Measurements from ENCODE around the gene KCTD17.
A peak's percentile ranks its signal among the peaks of the same experiment; 100 is the strongest.

The KCTD17 gene

GRCh38 chr22:37079158-37079557 is 27.6 kb downstream of the KCTD17 start:
- no peak for DNase-seq (ENCODE audit: low read depth in 2 of 2)

GRCh38 chr22:37079668-37080171 is 28.2 kb downstream of the KCTD17 start:
- peak; percentile 67 to 75 for DNase-seq (ENCODE audit: low read depth in 2 of 2)

DNA sequence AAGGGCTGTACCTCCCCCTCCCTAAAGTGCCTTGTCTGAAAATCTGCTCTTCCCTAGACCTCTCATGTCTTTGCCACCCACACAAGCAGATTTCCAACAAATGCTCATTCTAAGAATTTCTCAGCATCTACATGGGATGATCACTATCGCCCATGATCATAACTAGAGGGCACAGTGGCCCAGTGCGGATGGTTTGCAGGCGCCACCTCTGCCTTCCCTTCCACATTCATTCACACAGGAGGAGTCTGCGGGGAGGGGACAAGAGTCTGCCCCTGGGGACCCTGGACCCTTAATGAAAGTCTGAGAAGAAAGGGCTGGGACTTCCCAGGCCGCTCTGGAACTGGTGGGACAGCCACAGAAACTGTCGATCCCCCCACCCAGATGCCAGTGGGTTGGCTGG is 28.9 kb downstream of the KCTD17 start:
- DNase-seq (ENCODE audit: low read depth in 2 of 2): no peak

- DNase-seq (ENCODE audit: low read depth in 2 of 2): no peak
Measured at GRCh38 chr22:37080838-37081237, 29.3 kb downstream of the KCTD17 start.

- no peak for DNase-seq (ENCODE audit: low read depth in 2 of 2)
Measured at GRCh38 chr22:37082251-37082873, 30.8 kb downstream of the KCTD17 start.

GRCh38 chr22:37083914-37084313 is 32.4 kb downstream of the KCTD17 start:
- DNase-seq (ENCODE audit: low read depth in 2 of 2): no peak

- DNase-seq (ENCODE audit: low read depth in 2 of 2): no peak
Measured at GRCh38 chr22:37084385-37084784, 32.8 kb downstream of the KCTD17 start.

GRCh38 chr22:37086184-37086583 is 34.6 kb downstream of the KCTD17 start:
- DNase-seq (ENCODE audit: low read depth in 2 of 2): no peak

DNA sequence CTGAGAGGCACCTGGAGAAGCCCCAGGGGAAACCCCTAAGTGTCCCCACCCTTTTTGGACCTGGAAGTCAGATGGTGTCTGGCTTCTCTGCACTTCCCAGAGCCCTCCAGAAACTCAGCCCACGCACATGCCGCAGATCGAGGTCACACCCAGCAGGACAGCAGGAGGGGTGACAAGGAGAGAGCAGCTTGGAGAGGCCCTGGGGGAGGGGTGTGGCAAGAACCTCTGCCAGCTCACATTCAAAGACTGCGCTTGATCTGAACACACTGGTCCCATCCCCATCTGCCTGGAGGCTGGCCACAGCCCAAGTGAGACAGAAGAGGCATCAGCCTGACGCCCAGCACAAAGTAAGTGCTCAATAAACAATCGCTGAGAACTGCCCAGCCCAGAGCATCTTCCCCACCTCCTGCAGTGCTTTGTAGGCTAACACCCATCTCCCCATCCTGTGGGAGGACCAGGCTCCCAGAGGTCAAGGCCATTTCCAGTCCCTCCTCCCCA is 36.6 kb downstream of the KCTD17 start:
- no peak for DNase-seq (ENCODE audit: low read depth in 2 of 2)

DNA sequence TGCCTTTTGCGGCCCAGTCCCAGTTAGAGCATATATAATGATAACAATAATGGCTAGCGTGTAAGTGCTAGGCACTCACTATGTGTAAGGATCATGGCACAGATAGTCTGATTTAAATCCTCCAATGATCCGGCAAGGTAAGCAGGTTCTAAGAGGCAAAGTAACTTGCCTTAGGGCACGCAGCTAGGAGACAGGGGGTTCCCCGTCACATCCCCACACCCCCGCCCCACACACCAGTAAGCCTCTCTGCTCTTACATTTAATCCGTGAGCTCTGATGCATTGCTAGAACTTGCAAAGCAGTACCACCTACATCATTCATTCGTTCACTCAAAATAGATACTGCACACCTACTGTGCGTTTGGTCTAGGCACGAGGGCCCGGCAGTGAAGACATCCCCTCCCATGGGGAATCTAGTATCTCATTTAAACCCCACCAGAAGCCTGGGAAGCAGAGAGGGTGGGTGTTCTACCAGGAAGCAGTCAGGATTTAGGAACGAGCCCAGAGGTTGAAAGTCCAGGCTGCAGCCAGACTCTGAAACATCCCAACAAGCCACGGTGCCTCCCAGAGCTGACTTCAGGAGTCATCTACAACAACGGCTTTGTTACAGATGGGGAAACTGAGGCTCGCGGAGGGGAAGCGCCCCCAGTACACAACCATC is 37.3 kb downstream of the KCTD17 start:
- DNase-seq (ENCODE audit: low read depth in 2 of 2): no peak

DNA sequence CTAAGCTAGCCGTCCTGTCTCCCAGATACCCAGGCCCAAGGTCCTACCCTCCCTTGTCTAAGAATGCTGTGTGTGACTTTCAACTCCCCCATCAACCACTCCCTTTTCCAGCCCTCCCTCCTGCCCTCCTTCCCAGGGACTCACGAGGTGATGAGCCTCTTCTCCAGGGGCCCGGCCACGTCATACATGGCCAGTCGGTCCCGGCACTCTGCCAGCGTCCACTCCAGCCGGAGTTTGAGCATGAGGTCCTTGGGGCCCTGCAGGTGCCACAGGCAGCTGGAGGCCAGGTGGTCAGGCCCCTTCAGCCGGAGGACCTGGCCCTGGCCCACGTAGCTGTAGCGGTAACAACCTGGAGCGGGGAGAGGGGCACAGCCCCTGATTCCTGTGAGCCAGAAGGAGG is 37.9 kb downstream of the KCTD17 start:
- DNase-seq (ENCODE audit: low read depth in 2 of 2): no peak

- no peak for DNase-seq (ENCODE audit: low read depth in 2 of 2)
Measured at GRCh38 chr22:37090920-37091695, 39.6 kb downstream of the KCTD17 start.

DNA sequence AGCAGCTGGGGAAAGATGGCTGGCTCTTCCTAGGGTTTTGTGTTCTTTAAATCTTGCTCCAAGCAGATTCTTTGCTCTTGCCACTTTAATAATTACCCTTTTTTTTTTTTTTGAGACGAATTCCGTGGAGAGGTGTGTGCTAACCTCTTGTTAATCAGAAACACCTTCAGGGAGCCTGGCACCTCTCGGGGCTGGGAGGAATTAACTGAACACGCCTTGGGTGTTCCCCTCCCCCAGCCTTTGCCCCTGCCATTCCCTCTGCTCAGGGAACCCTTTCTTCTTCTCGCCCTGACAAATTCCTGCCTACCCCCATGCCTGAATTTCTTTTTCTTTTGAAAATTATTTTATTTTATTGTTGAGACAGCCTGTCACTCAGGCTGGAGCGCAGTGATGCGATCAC is 40.5 kb downstream of the KCTD17 start:
- DNase-seq (ENCODE audit: low read depth in 2 of 2): no peak

DNA sequence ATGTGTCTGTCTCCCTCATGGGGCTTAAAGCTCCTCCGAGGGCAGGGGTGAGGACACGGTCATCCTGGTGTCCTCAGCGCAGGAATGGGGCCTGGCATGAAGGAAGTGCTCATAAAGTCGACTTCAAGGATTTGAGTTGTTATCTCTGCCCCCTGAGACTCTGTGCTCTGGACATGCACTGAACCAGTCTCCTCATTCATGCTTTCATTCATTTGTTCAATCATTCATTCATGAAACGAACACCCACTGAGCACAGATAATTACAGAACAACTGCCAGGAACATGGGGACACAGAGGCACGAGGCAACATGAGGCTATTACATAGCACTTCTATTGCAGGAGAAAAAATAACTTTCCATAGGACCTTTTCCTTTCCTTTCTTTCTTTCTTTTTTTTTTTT is 41.5 kb downstream of the KCTD17 start:
- DNase-seq (ENCODE audit: low read depth in 2 of 2): no peak

- DNase-seq (ENCODE audit: low read depth in 2 of 2): no peak
Measured at GRCh38 chr22:37094239-37094638, 42.7 kb downstream of the KCTD17 start.

DNA sequence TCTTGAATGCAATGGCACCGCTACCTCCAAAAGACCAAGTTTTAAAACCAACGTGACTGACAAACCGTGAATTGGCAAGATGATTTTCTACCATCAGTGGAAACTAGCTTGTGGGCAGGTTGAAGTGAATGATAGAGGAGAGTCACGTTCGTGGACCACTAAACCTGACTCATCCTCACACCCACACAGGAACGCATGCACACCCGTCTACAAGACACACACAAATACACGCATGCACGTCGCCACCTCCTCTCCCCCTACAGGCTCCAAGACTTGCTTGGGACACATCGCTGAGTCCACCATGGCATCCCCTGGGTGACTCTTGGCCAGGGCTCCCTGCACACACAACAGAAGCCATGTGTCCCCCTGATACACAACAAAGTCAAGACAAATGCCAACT is 43.6 kb downstream of the KCTD17 start:
- DNase-seq (ENCODE audit: low read depth in 2 of 2): peak; percentile 41 to 71

DNA sequence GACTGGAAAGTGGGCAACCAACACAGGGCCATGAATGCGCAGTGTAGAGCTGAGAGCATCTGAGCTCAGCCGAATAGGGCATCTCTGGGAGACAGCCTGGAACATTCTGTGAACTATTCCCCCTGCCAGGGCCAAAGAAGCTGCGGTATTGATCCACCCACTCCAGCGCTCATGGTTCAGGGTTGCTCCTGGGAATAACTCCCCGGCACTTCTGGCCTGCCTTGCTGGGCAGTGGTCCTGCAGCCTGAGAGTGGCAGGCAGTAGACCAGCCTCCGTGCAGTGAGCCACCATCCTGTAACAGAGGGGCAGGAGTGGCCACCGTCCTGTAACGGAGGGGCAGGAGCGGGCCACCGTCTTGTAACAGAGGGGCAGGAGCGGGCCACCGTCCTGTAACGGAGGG is 45.8 kb downstream of the KCTD17 start:
- no peak for DNase-seq (ENCODE audit: low read depth in 2 of 2)

DNA sequence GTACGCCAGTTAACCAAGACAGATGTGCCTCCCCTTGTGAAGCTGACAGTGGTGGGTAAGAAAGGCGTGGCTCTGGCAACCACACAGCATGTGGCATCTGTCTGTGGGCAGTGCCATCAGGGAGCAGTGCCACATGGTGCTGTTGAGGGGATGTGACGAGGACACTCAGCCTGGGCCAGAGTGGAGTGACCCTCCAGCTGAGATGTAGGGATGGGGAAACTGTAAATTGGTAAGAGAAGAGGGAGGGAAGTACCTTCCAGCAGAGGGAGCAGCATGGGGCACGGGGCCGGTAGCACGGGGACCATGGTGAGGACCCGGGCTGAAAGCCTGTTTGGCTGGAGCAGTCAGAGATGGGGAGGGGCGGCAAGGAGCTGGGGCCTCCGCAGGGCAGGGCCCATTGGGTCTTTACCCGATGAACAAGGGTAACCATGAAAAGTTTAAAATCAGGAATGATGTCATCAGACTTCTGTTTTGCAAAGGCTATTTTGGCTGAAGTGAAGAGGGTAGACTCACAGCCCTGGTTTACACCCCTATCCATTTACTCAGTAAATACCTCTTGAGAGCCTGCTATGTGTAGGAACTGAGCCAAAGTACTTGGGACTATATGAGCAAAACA is 47.5 kb downstream of the KCTD17 start:
- DNase-seq (ENCODE audit: low read depth in 2 of 2): no peak

- no peak for DNase-seq (ENCODE audit: low read depth in 2 of 2)
Measured at GRCh38 chr22:37100589-37101127, 49.1 kb downstream of the KCTD17 start.

DNA sequence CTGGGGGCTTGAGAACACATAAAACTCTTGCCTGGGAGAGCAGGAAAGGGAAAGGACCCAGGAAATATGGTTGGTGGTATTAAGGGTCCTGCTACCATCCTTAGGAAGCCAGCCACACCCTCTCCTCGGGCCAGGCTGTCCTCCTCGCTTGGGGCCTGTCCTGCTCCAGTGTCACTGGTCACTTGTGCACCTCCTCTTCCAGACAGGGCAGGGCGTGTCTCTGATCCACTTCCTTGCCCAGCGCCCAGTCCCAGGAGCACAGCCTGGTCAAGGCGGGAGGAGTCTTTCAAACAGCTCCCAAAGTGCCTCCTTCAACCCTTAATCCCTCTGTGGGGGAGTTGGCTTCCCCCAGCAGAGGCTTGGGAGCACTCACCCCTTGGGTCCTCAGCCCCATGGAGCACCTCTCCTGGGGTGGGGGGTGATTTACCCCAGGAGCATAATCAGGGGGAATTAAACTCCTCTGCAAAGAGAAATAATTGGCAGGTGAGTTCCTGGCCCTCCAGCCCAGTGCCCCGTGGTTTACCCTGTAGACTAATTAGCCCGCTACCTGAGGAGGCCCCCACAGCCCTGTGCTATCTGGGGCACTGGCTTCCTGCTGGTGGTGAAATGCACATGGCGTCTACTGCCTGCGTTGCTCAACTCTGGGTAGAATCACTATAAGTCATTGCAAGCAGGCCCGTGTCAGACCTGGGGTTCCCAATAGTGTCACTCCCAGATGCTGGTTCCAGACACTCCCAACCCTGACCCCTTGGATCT is 49.9 kb downstream of the KCTD17 start:
- no peak for DNase-seq (ENCODE audit: low read depth in 2 of 2)

DNA sequence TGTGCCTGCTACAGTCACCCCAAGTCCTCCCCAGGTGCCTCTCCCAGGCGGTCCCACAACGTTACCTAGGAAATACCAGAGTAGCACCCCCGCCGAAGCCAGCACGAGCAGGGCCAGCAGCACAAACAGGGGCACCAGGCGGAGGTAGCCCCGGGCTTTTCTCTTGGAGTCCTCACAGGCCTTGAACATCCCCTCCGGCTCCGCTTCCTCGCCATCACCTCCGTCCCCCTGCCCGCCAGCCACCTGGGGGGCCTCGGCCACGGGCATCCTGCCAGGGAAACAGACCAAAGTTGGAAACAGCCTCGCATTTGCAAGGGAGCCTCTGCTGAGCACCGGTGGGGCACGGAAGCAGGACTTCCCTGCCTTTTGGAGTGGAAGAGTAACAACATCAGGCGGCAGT is 51.6 kb downstream of the KCTD17 start:
- no peak for DNase-seq (ENCODE audit: low read depth in 2 of 2)

All from stimulated activated CD8-positive, alpha-beta memory T cell treated with anti-CD3 and anti-CD28 coated beads, Interleukin-15, amount 100 ng/mL, for 4 hours (primary cell).